OCI-M2 (cell line): ENCODE measurements around the gene NUP42.
"Not testable (repeated sequence)": the region's sequence is repeated elsewhere in the genome, so short reads cannot be mapped to it uniquely, and the experiment has no call there.

Experiments used
- DNase-seq: peaks from one replicate; lab custom pipeline; 2025; ENCODE audit not compliant: unreplicated experiment; lab: John Stamatoyannopoulos, UW

The NUP42 gene

GRCh38 chr7:23200331-23200730 lies 18.5 kb downstream of the NUP42 start:
- DNase-seq, result no peak

GRCh38 chr7:23204241-23204640 lies 22.4 kb downstream of the NUP42 start:
- DNase-seq, result no peak

DNA sequence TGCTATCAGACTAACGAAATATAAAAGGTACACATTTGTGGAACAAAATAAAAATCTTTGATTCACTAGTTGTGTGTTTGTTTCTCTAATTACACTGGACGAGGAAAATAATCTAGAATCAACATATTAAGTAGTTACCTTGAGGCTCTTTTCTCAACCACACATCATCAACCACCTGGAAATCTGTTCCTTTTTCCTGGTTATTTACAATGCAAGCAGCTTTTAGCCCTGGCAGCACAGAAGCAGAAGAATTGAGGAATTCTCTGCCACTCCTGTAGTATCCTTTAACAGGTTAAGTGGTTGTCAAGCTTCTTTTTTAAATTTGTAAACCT lies 23.7 kb downstream of the NUP42 start:
- no peak for DNase-seq

GRCh38 chr7:23205909-23206767 lies 24.3 kb downstream of the NUP42 start:
- no peak for DNase-seq

GRCh38 chr7:23207021-23207420 lies 25.2 kb downstream of the NUP42 start:
- no peak for DNase-seq

- no peak for DNase-seq
Measured at GRCh38 chr7:23207884-23208283, 26.0 kb downstream of the NUP42 start.

DNA sequence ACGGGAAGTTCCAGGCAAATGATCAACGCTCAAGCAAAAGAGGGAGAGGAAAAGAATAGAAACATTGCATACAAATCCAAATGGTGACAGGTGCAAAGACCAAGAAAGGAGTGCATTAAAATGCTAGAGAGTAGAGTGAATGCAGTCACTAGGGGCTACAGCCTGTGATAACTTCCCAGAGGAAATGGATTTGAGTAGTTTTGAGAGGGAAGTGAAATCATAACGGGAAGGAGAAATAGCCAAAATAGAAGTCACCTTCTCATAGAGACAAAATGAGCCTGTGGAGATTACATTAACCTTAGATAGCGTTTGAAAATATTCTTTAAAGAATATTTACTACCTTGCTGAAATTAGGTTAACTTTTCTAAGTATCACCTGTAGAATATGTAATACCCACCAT lies 26.5 kb downstream of the NUP42 start:
- DNase-seq, result no peak

DNA sequence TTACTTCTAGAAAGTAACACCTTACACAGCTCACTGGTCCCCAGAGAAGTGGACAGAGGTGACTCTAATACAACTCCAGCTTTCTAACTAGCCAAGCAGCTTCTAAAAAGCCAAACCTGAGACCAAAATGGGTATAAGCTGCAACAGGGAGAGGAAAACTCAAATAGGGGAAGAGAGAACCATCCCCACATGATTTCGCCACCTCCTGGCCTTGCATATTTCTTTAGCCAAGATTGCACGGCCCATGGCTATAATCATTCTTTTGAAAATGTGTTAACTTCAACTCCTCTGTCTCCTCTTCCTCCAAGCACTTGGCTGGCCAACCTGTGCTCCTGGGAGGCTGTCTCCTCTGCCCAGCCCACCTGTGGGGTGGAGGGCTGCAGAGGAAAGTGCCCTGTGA lies 28.7 kb downstream of the NUP42 start:
- no peak for DNase-seq

GRCh38 chr7:23211589-23211988 lies 29.7 kb downstream of the NUP42 start:
- no peak for DNase-seq

DNA sequence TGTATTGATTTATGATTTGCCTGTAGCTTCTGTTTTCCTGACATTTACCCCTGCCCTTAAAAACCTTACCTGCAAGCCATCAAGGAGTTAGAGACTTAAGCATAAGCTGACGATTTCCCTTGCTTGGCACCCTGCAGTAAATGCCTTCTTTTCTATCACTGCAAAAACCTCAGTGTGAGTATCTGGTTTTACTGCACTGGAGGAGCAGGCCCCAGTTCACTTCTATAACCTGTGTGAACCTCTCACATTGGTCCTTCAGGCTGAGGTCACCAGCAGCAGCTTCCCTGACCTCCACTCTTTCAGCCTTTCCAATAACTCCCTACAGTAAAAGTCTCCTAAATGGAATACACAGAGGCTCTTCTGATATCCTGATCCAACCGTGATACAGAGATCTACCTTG lies 30.5 kb downstream of the NUP42 start:
- no peak for DNase-seq

GRCh38 chr7:23212841-23213240 lies 31.0 kb downstream of the NUP42 start:
- no peak for DNase-seq

- no peak for DNase-seq
Measured at GRCh38 chr7:23213755-23214154, 31.9 kb downstream of the NUP42 start.

GRCh38 chr7:23214423-23214822 lies 32.6 kb downstream of the NUP42 start:
- DNase-seq, result no peak

DNA sequence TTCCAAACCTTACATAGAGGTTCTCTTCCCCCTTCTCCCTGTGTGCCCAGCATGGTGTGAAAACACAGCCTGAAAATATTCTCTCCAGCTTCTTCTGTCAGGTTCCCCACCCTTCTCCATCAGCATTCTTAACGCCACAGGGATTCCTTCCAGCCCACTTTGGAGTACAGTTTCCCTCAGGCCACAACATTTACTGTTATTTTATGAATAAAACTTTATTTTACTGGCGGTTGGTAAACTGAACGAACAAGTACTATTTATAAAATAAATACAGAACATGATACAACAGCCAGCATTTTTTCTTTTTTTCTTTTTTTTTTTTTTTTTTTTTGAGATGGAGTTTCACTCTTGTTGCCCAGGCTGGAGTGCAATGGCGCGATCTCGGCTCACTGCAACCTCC lies 33.1 kb downstream of the NUP42 start:
- no peak for DNase-seq

DNA sequence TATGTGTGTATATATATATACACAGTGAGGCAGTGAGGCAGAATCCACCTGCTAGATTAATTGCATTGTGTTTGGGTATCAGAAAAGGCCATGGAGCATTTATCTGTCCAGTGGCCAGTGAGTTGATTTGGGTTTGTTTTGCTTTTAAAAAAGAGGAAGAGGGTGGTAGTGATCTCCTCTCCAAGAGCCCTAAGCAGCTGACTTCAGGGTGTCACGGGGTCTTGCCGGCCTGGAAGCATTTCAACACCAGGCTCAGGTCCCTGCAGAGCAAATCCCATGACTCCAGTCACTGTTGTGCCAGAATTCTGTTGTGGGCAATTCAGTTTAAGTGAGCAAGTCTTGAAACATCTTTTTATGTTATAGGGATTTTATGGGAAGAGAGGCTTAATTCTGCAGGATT lies 34.2 kb downstream of the NUP42 start:
- no peak for DNase-seq

- no peak for DNase-seq
Measured at GRCh38 chr7:23218196-23218595, 36.3 kb downstream of the NUP42 start.

GRCh38 chr7:23220690-23221305 lies 39.0 kb downstream of the NUP42 start:
- no peak for DNase-seq

GRCh38 chr7:23222439-23223030 lies 40.7 kb downstream of the NUP42 start:
- DNase-seq, result no peak

DNA sequence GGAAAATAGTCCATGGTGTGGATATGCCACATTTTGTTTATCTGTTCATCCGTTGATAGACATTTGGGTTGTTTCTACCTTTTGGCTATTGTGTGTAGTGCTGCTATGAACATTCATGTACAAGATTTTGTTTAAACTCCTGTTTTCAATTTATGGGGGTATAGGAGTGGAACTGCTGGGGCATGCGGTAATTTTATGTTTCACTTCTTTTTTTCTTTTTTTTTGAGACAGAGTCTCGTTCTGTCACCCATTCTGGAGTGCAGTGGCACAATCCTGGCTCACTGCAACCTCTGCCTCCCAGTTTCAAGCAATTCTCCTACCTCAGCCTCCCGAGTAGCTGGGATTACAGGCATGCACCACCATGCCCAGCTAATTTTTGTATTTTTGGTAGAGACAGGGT lies 42.5 kb downstream of the NUP42 start:
- DNase-seq, result not testable (repeated sequence)

DNA sequence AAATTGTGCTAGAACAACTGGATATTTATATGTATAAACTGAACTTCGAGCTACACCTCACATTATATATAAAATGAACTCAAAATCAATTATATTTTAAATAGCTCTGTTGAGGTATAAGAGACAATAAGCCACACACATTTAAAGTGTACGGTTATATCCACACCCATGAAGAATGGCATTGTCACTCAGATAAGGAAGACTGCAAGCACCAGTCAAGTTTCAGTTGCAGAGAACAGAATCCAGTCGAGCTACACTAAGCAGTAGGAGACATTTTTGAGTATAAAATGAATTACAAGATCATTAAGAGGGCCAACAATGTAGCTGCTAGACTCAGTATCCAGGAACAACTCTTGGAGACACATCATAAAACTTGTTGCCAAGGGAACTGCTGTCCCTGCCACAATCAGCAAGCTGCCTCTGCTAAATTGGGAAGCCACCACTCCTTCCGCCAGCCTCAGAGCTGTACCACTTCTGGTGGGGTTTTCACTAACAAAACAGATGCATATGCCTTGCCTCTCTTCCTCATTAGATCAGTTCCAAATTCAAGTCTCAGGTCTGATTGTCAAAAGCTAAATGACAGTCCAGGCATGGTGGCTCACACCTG lies 45.1 kb downstream of the NUP42 start:
- no peak for DNase-seq

DNA sequence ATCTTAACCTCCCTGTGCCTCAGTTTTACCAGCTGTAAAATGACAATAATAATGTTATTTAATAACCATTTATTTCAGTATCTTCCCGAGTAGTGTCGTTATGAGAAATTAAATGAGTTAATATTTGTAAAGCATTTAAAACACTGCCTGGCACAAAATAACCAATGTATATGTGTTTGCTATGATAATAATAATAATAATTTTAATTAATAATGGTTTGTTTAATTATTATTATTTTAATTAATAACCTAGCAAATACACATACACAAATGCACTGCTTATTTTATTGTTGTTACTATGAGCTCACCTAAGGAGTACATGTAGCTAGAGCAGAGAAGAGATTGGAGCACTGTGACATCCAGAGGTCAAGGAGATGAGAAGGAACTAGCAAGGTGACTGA lies 46.6 kb downstream of the NUP42 start:
- no peak for DNase-seq

- DNase-seq, result no peak
Measured at GRCh38 chr7:23230641-23231101, 48.8 kb downstream of the NUP42 start.
